Nasal cavity respiratory epithelium epithelial cell of viscerocranial mucosa (primary cell): ENCODE data around the gene SEPTIN6. TPM values are rescaled to one million over a fixed set of nuclear protein-coding genes. Genes with fewer than 3 reads are reported as not detected.

Experiments
- total RNA-seq: library from RNA; depleted of rRNA; stranded (reverse); fragments of >200 nt; gene quantifications from 2 replicates; pipeline ENCODE4 v1.2.3, GENCODE V29; 2014

SEPTIN6 gene
- total RNA-seq, result 1.4 and 7.3 TPM in 2 replicates

GRCh38 chrX:119693040-119693995 lies at the start of gene SEPTIN6:
Gene SEPTIN6, minus strand, starts transcription at chrX:119693168. Its CDS starts 63 bp downstream, at chrX:119693105.

Other genes starting within 250 kb of the SEPTIN6 start
- gene SLC25A5, start 224.7 kb downstream of the SEPTIN6 start, total RNA-seq, result 354 and 404 TPM in 2 replicates
- 39.3 and 44.0 TPM in 2 replicates for gene STEEP1, start 127.8 kb downstream of the SEPTIN6 start, total RNA-seq
- 22.6 and 33.2 TPM in 2 replicates for gene UBE2A, start 118.6 kb downstream of the SEPTIN6 start, total RNA-seq
- 7.5 and 12.0 TPM in 2 replicates for gene NKRF, start 86.7 kb downstream of the SEPTIN6 start, total RNA-seq
- under 0.01 and 0.07 TPM in 2 replicates for gene SOWAHD, start 65.4 kb upstream of the SEPTIN6 start, total RNA-seq
- gene RPL39, start 98.5 kb upstream of the SEPTIN6 start, total RNA-seq, result 1,852 and 3,096 TPM in 2 replicates
- 3.1 and 3.8 TPM in 2 replicates for gene UPF3B, start 159.8 kb upstream of the SEPTIN6 start, total RNA-seq
- 12.0 and 15.7 TPM in 2 replicates for gene RNF113A, start 178.6 kb upstream of the SEPTIN6 start, total RNA-seq
- gene NDUFA1, start 178.7 kb upstream of the SEPTIN6 start, total RNA-seq, result 53.2 and 65.3 TPM in 2 replicates
- gene AKAP14, start 202.7 kb upstream of the SEPTIN6 start, total RNA-seq, result not detected in 2 replicates